Bronchial epithelial cell (primary cell): ENCODE data around the gene NOSTRIN. TPM values are rescaled to one million over a fixed set of nuclear protein-coding genes. Genes with fewer than 3 reads are reported as not detected.

Source experiments
- DNase-seq: peaks from one replicate; pipeline ENCODE4 v3.0.0-alpha.2; 2010; ENCODE audit warnings: low read depth
- FAIRE-seq: peaks from 2 replicates; lab custom pipeline; 2011; peaks lifted over from hg19 to GRCh38; lab: Jason Lieb, UNC
- H3K27me3 ChIP-seq: 2 replicates; pipeline ENCODE4 v1.5.1; 2011; ENCODE audit warnings: low read length; ENCODE audit not compliant: control insufficient read depth, insufficient read depth
- H3K36me3 ChIP-seq: 2 replicates; pipeline ENCODE4 v1.5.1; 2011; ENCODE audit warnings: low read length; ENCODE audit not compliant: control insufficient read depth, insufficient read depth
- H3K4me3 ChIP-seq: 2 replicates; pipeline ENCODE4 v1.5.1; 2011; ENCODE audit warnings: mild to moderate bottlenecking, low read depth, low read length, control low read depth
- total RNA-seq: library from RNA; depleted of rRNA; stranded (reverse); fragments of >200 nt; gene quantifications from 2 replicates; pipeline ENCODE4 v1.2.1, GENCODE V29; 2014
- TF ChIP-seq, protein P1 (sequence below): IDR thresholded peaks from 2 replicates; pipeline ENCODE4 v1.5.1; 2011; ENCODE audit warnings: mild to moderate bottlenecking, moderate library complexity, low read length, control low read depth, inconsistent platforms; ENCODE audit not compliant: insufficient read depth, severe bottlenecking

The NOSTRIN gene
- total RNA-seq, 1 donor from 2014 or later: 0.26 TPM

DNA sequence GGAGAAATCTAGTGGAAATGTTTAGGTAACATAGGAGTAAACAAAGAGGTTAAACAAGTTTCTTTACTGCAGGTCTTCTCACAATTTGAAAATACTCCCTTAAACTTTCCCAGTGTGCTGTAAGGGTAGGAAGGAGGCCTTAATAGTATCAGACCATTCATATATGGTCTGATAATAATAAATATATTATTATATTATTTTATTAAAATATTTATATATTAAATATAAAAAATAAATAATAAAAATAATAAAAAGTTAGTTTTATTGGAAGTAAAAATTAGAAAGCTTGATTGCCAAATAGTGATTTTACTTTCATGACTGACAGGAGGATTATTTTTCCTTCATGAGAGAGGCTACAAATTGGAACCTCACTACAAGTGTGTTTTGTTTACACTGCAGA is 7.1 kb downstream of the NOSTRIN start:
- TF ChIP-seq, protein P1, sequence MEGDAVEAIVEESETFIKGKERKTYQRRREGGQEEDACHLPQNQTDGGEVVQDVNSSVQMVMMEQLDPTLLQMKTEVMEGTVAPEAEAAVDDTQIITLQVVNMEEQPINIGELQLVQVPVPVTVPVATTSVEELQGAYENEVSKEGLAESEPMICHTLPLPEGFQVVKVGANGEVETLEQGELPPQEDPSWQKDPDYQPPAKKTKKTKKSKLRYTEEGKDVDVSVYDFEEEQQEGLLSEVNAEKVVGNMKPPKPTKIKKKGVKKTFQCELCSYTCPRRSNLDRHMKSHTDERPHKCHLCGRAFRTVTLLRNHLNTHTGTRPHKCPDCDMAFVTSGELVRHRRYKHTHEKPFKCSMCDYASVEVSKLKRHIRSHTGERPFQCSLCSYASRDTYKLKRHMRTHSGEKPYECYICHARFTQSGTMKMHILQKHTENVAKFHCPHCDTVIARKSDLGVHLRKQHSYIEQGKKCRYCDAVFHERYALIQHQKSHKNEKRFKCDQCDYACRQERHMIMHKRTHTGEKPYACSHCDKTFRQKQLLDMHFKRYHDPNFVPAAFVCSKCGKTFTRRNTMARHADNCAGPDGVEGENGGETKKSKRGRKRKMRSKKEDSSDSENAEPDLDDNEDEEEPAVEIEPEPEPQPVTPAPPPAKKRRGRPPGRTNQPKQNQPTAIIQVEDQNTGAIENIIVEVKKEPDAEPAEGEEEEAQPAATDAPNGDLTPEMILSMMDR: no peak
- Histone ChIP-seq H3K36me3 (no peaks in the 10 kb centered on the region), H3K4me3 (no peak overlapping the region), H3K27me3 (no peaks in the 10 kb centered on the region)
- DNase-seq (no peak), FAIRE-seq (no peak)

DNA sequence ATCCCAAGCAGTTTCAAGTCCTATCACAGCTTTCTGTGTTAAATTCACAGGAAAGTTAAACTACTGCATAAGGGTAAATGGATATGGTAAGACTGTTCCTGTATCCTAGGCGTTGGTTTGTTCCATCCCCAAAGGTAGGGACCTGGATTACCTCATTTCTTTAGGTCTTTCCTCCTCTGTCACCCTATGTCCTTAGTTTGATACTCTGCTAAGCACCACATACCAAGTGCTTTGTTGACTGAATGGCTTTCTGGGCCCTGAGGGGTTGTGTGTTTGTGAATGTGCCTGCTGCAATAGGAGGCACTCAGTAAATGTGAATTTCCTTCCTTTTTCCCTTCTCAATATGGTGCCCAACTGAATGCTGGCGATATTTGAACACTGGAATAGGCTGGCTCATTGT is 7.8 kb downstream of the NOSTRIN start:
- FAIRE-seq (no peak), DNase-seq (no peak)
- Histone ChIP-seq H3K36me3 (no peaks in the 10 kb centered on the region), H3K27me3 (no peaks in the 10 kb centered on the region), H3K4me3 (no peak overlapping the region)
- TF ChIP-seq, protein P1: no peak

DNA sequence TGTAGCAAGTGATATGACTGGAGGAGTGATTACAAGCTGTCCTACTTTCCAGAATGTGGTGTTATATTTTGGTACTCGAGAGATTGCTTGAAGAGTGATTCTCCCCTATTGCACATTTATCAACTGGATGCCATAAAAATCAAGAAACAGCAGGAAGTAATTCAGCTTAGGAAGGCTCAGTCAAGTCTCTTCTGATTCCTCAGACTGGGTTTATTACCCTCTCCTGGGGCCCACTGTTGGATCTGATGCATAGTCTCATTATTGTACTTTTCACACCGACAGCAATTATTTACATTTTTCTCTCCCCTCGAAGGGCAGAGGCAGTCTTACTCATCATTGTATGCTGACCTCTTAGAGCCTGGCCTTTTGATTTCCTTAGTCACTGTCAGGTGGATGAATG is 9.3 kb downstream of the NOSTRIN start:
- Histone ChIP-seq H3K4me3 (no peak overlapping the region), H3K36me3 (no peaks in the 10 kb centered on the region), H3K27me3 (no peaks in the 10 kb centered on the region)
- no peak for DNase-seq
- no peak for FAIRE-seq
- TF ChIP-seq, protein P1: no peak

DNA sequence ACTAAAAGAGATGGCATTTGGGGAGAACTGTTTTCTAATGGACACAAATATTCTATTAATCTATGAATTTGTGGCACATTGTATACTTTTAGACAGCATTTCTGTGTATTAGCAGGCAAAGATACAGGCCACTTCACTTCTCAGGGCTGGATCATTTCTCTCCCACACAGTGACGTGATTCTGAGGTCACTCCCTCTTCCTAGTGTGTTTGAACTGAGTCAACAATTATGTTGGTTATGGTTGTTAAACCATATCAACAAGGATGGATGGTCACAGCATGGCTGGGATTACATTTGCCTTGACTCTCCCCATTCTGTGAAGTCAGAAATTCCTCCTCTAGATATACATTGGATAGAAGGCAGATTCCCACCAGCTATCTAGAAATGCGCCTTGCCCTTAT is 11.6 kb downstream of the NOSTRIN start:
- Histone ChIP-seq H3K36me3 (no peaks in the 10 kb centered on the region), H3K4me3 (no peak overlapping the region), H3K27me3 (no peaks in the 10 kb centered on the region)
- DNase-seq (peak; percentile 31), FAIRE-seq (no peak)
- TF ChIP-seq, protein P1: no peak

DNA sequence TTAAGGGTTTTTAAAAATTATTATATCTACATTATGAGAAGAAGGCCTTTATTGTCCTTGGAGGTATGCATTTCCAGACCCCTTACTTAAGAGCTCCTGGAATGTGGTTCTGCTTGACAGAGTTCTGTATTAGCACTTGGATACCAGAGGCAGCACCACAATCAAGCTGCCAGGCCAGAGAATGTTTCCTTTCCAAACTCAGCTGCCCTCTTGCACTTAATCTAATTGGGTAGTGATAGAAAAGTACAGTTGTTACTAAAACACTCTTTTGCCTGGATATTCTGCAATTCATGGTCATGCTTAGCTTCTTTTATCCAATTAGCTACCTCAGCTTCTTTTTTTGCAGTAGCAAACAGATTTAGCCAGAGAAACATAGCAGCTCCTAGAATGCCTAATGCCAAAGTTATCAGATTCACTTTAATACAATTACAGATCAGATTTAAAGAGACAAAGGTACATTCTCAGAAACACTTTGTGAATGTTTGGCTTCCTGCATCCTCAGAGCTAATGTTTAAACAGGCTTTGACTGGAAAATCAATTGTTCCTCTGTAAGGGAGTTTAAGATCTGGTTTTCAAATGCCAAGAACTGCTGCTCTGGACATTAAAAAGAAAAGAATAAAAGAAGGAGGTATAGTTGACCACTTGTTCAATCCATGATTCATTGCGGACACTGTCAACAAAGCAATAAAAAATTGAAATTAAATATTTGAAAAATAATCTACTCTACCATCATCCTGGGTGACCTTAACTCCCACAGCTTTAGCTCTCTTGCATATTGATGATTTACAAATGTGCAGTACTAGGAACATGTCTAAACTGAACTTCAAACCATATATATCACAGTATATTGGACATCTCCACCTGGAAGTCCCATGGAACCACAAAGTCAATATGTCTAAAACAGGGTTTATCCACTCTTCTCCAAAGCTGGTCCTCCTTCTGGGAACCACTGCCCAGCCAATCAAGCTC is 12.8 kb downstream of the NOSTRIN start:
- Histone ChIP-seq H3K4me3 (no peak overlapping the region), H3K27me3 (no peaks in the 10 kb centered on the region), H3K36me3 (no peaks in the 10 kb centered on the region)
- TF ChIP-seq, protein P1: no peak
- no peak for FAIRE-seq
- DNase-seq: no peak
